HepG2 (cell line): ENCODE data around the gene KMT5C. TPM values are rescaled to one million over a fixed set of nuclear protein-coding genes. Genes with fewer than 3 reads are reported as not detected.

Experiments used
- ATAC-seq: fragments of 200-7000 bp; cut with Tn5 transposase; 3 replicates; pipeline ENCODE4 v1.9.1; 2020; ENCODE audit warnings: mild to moderate bottlenecking, moderate library complexity
- BruUV-seq: library from RNA; stranded (reverse); fragments of 400-500 nt; replicated peaks from 2 replicates; lab custom pipeline; 2021; lab: Mats Ljungman, UMichigan
- CTCF ChIA-PET: fragments of 300-600 bp; formaldehyde crosslinking; extraction: SDS; loops from one replicate; lab custom pipeline; 2021; ENCODE audit warnings: low total read pairs, inconsistent platforms, low intra/inter-chr PET ratio; lab: Yijun Ruan, JAX
- POLR2A ChIA-PET: fragments of 350-600 bp; sonication (Branson Sonifier 250); formaldehyde crosslinking; loops from one replicate; lab custom pipeline; 2020; ENCODE audit warnings: antibody characterized with exemption, inconsistent platforms; lab: Yijun Ruan, JAX
- DNase-seq: peaks from one replicate; pipeline ENCODE4 v3.0.0-alpha.2; 2015; ENCODE audit warnings: low spot score
- FAIRE-seq: peaks from 3 replicates; lab custom pipeline; 2011; peaks lifted over from hg19 to GRCh38; lab: Jason Lieb, UNC
- H2AFZ ChIP-seq: one replicate; pipeline ENCODE4 v1.6.1; 2011; ENCODE audit warnings: low read length, inconsistent platforms
- H3K27ac ChIP-seq: fragments of 300-600 bp; 3 replicates; pipeline ENCODE4 v1.8.0; 2011; ENCODE audit warnings: mixed run types, mild to moderate bottlenecking, mixed read lengths, low read length, inconsistent platforms; ENCODE audit not compliant: insufficient read depth; ENCODE audit errors: extremely low read length
- H3K27me3 ChIP-seq, 2 experiments: fragments of 200-600 bp in 1 of 2; 2 replicates in 1 of 2; 3 replicates in 1 of 2; pipeline versions ENCODE4 v1.6.0 to v1.8.0; 2011; ENCODE audit warnings: low read length in 2 of 2, mild to moderate bottlenecking in 2 of 2, moderate library complexity in 2 of 2, inconsistent platforms in 1 of 2; ENCODE audit not compliant: insufficient read depth in 2 of 2, control insufficient read depth in 1 of 2
- H3K36me3 ChIP-seq, 2 experiments: fragments of 200-600 bp in 1 of 2; replicated peaks in 1 of 2; 2 replicates in 1 of 2; 3 replicates in 1 of 2; pipeline versions ENCODE4 v1.5.1 to v1.8.0; 2011; ENCODE audit warnings: low read length in 2 of 2, inconsistent platforms in 1 of 2; ENCODE audit not compliant: insufficient read depth in 2 of 2, control insufficient read depth in 1 of 2
- H3K4me1 ChIP-seq: 2 replicates; pipeline ENCODE4 v1.5.1; 2012; ENCODE audit warnings: low read length, inconsistent platforms; ENCODE audit not compliant: insufficient read depth
- H3K4me2 ChIP-seq: 2 replicates; pipeline ENCODE4 v1.6.0; 2011; ENCODE audit warnings: low read depth, low read length, inconsistent platforms
- H3K4me3 ChIP-seq, 3 experiments: fragments of 200-600 bp in 1 of 3; sonication (generic), shearing (Covaris generic) in 1 of 3; replicated peaks in 1 of 3; 2 replicates each; pipeline ENCODE4 v1.5.1; 2011 to 2016; ENCODE audit warnings: low read length in 3 of 3, inconsistent platforms in 2 of 3, low read depth in 2 of 3, mild to moderate bottlenecking in 2 of 3, control low read depth in 1 of 3, mixed read lengths in 1 of 3; ENCODE audit not compliant: insufficient read depth in 1 of 3
- H3K79me2 ChIP-seq: one replicate; pipeline ENCODE4 v1.6.1; 2011; ENCODE audit warnings: low read length, inconsistent platforms; ENCODE audit not compliant: insufficient read depth
- H3K9ac ChIP-seq: 2 replicates; pipeline ENCODE4 v1.6.0; 2011; ENCODE audit warnings: mild to moderate bottlenecking, low read depth, low read length, inconsistent platforms; ENCODE audit not compliant: insufficient read depth
- H3K9me3 ChIP-seq: 2 replicates; pipeline ENCODE4 v1.5.1; 2012; ENCODE audit warnings: mild to moderate bottlenecking, low read length
- H4K20me1 ChIP-seq: 2 replicates; pipeline ENCODE4 v1.6.0; 2011; ENCODE audit warnings: inconsistent platforms, mild to moderate bottlenecking, low read length, moderate library complexity; ENCODE audit not compliant: insufficient read depth
- NFE2L2 ChIP-seq: fragments of 150-350 bp; IDR thresholded peaks from 2 replicates; pipeline ENCODE4 v1.6.1; 2014; ENCODE audit warnings: low read length
- NR2C2 ChIP-seq: sonication (generic); formaldehyde crosslinking; IDR thresholded peaks from 2 replicates; pipeline ENCODE4 v1.4.0; 2020; ENCODE audit warnings: missing genetic modification reagents, mild to moderate bottlenecking, moderate library complexity, borderline replicate concordance
- RAD21 ChIP-seq: fragments of 450-650 bp; formaldehyde crosslinking; IDR thresholded peaks from 2 replicates; pipeline ENCODE4 v1.5.0; 2020; ENCODE audit warnings: mild to moderate bottlenecking
- ZIK1 ChIP-seq: sonication (generic); formaldehyde crosslinking; IDR thresholded peaks from 2 replicates; pipeline ENCODE4 v1.5.0; 2020; ENCODE audit warnings: mild to moderate bottlenecking, low read depth, missing genetic modification reagents, borderline replicate concordance
- ZNF264 ChIP-seq: sonication (generic); formaldehyde crosslinking; IDR thresholded peaks from 2 replicates; pipeline ENCODE4 v1.4.0; 2020; ENCODE audit warnings: missing genetic modification reagents
- ZNF446 ChIP-seq: sonication (generic); formaldehyde crosslinking; IDR thresholded peaks from 2 replicates; pipeline ENCODE4 v1.5.0; 2020; ENCODE audit warnings: mild to moderate bottlenecking, missing genetic modification reagents
- WGBS: methylation state at CpG from one replicate; pipeline ENCODE4 v1.1.6; 2017; ENCODE audit warnings: low lambda C conversion rate; 5-methylcytosine and 5-hydroxymethylcytosine counted together
- in situ Hi-C: cut with HindIII; loops from 2 replicates; pipeline ENCODE4 v1.10.0; 2017; ENCODE audit warnings: low pct_unique_long_range_greater_than_20kb; ENCODE audit not compliant: extremely low pct_ligation_motif_present
- intact Hi-C: fragments of 100-400 bp; cut with micrococcal nuclease; formaldehyde crosslinking; loops from one replicate; pipeline ENCODE4 v1.10.0; 2022; ENCODE audit not compliant: unreplicated experiment
- polyA plus RNA-seq, 8 experiments: library from polyadenylated mRNA; depleted of rRNA in 3 of 8; stranded (reverse) in 7 of 8; unstranded in 1 of 8; fragments of >200 nt; fragmentation: Illumina TruSeq in 4 of 8; extraction: Trizol in 4 of 8; gene quantifications; 2 replicates each; pipeline versions ENCODE4 v1.2.1 to v1.2.3, GENCODE V29; 2011 to 2016; ENCODE audit warnings: low read depth in 4 of 8, missing spikeins in 1 of 8, mixed read lengths in 1 of 8; ENCODE audit not compliant: insufficient read depth in 1 of 8
- total RNA-seq, 5 experiments: library from RNA; depleted of rRNA; stranded (reverse); fragments of >200 nt; fragmentation: Illumina TruSeq; extraction: Trizol; gene quantifications; 2 replicates each; pipeline ENCODE4 v1.2.3, GENCODE V29; 2016; ENCODE audit warnings: low read depth in 1 of 5
- TF ChIP-seq, protein P1 (sequence below): sonication (generic); formaldehyde crosslinking; IDR thresholded peaks from 2 replicates; pipeline ENCODE4 v1.4.0; 2020; ENCODE audit warnings: low read depth, mild to moderate bottlenecking, missing genetic modification reagents
- TF ChIP-seq, protein P2 (sequence below): sonication (generic); formaldehyde crosslinking; IDR thresholded peaks from 2 replicates; pipeline ENCODE4 v1.4.0; 2020; ENCODE audit warnings: mild to moderate bottlenecking, missing genetic modification reagents, borderline replicate concordance

The KMT5C gene
- total and polyA plus RNA-seq, 2 of the 13 experiments (the other 11 are each of a cell fraction or from before 2014, with no cell fraction given) = 5.5 to 9.0 TPM

DNA sequence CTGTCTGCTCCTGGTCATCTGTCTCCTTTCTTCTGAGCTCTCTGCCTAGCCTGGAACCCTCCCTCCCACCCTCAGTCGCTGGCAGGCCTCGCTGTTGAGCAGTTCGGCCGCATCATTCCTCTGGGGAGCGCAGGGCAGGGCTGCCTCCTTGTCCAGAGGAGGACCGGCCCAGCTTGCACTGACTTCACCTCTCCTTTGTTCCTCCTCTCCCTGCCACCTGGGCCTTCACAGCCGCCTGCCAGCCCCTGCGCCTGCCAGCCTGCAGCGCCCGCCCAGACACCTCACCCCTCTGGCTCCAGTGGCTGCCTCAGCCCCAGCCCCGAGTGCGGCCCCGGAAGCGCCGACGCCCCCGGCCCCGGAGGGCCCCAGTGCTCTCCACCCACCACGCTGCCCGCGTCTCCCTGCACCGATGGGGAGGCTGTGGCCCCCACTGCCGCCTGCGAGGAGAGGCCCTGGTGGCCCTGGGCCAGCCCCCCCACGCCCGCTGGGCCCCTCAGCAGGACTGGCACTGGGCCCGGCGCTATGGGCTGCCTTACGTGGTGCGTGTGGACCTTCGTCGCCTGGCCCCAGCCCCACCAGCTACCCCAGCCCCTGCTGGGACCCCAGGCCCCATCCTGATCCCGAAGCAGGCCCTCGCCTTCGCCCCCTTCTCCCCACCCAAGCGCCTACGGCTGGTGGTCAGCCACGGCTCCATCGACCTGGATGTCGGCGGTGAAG lies 7.2 kb downstream of the KMT5C start:
- intact Hi-C loops = no loop called here
- WGBS = 94% methylated on average over 15 of the region's 41 CpGs
- Histone ChIP-seq H3K4me2 (no peak overlapping the region), H3K27ac (no peak overlapping the region), H3K9ac (no peak overlapping the region), H3K27me3 (peaks cover 3 to 5% of the 10 kb centered on the region in 2 experiments; a peak in 4 of 5 replicates), H3K4me3 (no peak overlapping the region), H3K79me2 (no peaks in the 10 kb centered on the region), H3K36me3 (peaks cover 2 to 7% of the 10 kb centered on the region in 2 experiments; a peak in 3 of 5 replicates), H4K20me1 (no peaks in the 10 kb centered on the region), H3K4me1 (no peaks in the 10 kb centered on the region), H2AFZ (no peak overlapping the region), H3K9me3 (no peaks in the 10 kb centered on the region)
- POLR2A ChIA-PET = no interaction called here
- no peak for DNase-seq
- in situ Hi-C loops = no loop called here
- FAIRE-seq = no peak
- CTCF ChIA-PET = no interaction called here
- ATAC-seq = no peak
- TF ChIP-seq ZNF264 (CRISPR knock-in tag) = no peak
- no peak for TF ChIP-seq RAD21 (CRISPR knock-in tag)
- no peak for TF ChIP-seq ZNF446 (CRISPR knock-in tag)
- TF ChIP-seq, protein P1, sequence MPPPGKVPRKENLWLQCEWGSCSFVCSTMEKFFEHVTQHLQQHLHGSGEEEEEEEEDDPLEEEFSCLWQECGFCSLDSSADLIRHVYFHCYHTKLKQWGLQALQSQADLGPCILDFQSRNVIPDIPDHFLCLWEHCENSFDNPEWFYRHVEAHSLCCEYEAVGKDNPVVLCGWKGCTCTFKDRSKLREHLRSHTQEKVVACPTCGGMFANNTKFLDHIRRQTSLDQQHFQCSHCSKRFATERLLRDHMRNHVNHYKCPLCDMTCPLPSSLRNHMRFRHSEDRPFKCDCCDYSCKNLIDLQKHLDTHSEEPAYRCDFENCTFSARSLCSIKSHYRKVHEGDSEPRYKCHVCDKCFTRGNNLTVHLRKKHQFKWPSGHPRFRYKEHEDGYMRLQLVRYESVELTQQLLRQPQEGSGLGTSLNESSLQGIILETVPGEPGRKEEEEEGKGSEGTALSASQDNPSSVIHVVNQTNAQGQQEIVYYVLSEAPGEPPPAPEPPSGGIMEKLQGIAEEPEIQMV = no peak
- no peak for TF ChIP-seq ZIK1 (CRISPR knock-in tag)
- no peak for TF ChIP-seq NFE2L2
- TF ChIP-seq, protein P2, sequence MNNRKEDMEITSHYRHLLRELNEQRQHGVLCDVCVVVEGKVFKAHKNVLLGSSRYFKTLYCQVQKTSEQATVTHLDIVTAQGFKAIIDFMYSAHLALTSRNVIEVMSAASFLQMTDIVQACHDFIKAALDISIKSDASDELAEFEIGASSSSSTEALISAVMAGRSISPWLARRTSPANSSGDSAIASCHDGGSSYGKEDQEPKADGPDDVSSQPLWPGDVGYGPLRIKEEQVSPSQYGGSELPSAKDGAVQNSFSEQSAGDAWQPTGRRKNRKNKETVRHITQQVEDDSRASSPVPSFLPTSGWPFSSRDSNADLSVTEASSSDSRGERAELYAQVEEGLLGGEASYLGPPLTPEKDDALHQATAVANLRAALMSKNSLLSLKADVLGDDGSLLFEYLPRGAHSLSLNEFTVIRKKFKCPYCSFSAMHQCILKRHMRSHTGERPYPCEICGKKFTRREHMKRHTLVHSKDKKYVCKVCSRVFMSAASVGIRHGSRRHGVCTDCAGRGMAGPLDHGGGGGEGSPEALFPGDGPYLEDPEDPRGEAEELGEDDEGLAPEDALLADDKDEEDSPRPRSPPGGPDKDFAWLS = no peak
- no peak for TF ChIP-seq NR2C2 (CRISPR knock-in tag)
- BruUV-seq = no TSS peak
